ENCODE data around the gene FCHSD2.

DNA sequence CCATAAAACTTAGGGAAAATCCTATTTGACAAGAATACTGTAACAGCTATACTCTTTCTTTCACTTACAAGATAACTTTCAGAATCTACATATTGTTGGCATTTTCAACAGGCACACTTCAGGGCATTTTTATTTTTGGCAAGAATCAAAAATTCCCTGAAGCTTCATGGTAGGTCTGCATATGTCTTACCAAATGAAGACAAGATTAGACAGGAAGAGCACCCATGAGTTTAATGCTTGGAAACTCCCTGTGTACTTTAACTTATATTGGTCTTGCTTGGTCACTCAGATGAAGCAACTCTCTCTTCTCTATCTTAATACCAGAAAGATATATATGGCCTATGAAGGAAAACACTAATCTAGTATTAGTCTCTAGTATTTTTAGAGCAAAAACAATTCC, 190.2 kb downstream of the FCHSD2 start:
- TF ChIP-seq, protein P1, sequence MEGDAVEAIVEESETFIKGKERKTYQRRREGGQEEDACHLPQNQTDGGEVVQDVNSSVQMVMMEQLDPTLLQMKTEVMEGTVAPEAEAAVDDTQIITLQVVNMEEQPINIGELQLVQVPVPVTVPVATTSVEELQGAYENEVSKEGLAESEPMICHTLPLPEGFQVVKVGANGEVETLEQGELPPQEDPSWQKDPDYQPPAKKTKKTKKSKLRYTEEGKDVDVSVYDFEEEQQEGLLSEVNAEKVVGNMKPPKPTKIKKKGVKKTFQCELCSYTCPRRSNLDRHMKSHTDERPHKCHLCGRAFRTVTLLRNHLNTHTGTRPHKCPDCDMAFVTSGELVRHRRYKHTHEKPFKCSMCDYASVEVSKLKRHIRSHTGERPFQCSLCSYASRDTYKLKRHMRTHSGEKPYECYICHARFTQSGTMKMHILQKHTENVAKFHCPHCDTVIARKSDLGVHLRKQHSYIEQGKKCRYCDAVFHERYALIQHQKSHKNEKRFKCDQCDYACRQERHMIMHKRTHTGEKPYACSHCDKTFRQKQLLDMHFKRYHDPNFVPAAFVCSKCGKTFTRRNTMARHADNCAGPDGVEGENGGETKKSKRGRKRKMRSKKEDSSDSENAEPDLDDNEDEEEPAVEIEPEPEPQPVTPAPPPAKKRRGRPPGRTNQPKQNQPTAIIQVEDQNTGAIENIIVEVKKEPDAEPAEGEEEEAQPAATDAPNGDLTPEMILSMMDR (IDR thresholded peaks at IDR 0.05) = no peak
- TF ChIP-seq POLR2A (IDR thresholded peaks at IDR 0.05) = no peak
- no peak for TF ChIP-seq POLR2AphosphoS5 (IDR thresholded peaks at IDR 0.05)
- TF ChIP-seq EP300 (IDR thresholded peaks at IDR 0.05) = no peak

Data from gastroesophageal sphincter (tissue), 3 donors.